ENCODE data around the gene PYGM.

The PYGM gene

DNA sequence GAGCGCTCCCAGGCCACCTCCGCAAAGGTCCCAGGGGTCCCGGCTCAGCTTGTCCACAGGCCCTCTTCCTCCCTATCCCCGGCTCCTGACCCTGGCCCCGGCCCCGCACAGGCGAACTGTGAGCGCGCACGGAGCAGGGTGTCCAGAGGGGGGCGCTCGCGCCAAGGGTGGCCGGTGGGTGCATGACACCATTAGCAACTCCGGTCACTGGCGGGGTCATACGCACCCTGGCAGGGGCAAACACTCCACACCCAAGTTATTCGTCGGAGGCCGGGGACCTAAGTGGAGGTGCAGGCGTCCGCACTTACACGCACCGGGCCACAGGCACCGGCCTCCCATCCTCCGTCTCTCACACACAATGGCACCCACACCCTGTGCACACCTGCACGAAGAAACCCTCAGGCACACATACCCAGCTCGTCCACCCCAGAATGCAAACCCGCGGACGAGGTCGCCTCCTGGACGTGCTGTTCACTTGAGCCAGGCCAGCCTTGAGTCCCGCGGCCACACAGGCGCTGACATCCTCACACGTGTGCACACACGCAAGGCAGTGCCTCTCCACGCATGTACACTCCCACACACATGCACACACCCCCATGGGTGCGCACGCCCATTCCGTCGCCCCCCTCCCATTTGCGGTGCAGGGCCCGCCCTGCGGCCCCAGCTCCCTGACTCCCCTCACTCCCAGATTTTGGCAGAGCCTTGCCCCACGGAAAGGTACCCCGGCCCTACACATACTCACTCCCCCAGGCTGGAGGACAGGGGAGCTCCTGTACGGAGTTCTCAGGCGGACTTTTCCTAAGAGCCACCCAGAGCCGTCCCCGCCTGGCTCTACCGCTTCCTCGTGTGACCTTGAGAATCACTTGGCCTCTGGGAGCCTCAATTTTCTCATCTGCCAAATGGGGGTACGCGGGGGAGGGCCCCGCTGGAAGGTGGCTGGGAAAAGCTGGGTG is 15.9 kb downstream of the PYGM start, which contains the start of gene RASGRP2:
TSS of gene RASGRP2 (minus strand) at position 552 of the 953 bp plus-strand sequence. CDS start 1,276 bp downstream, outside the sequence.
- no peaks in the 10 kb centered on the region for H3K9me3 ChIP-seq (ENCODE audit: control insufficient read depth, insufficient read depth, low read length)
- H3K4me3 ChIP-seq (ENCODE audit: low read length) = peak within 1 kb of the TSS; percentile 54; the same call in 1 of the 2 replicates
- H3K4me1 ChIP-seq (ENCODE audit: control insufficient read depth, insufficient read depth, low read length) = peaks cover 16% of the 10 kb centered on the region
- H3K36me3 ChIP-seq (ENCODE audit: control insufficient read depth, insufficient read depth, low read length) = no peaks in the 10 kb centered on the region
- no peak within 1 kb of the TSS for H3K27ac ChIP-seq (ENCODE audit: low read length)
- WGBS (ENCODE audit: insufficient coverage, insufficient read length) = no CpG with 5 or more reads among the region's 57 CpGs
- no peak for DNase-seq (ENCODE audit: low read depth, low spot score)
- H3K27me3 ChIP-seq (ENCODE audit: control insufficient read depth, insufficient read depth, low read length) = no peaks in the 10 kb centered on the region; the same call in 1 of the 2 replicates

DNA sequence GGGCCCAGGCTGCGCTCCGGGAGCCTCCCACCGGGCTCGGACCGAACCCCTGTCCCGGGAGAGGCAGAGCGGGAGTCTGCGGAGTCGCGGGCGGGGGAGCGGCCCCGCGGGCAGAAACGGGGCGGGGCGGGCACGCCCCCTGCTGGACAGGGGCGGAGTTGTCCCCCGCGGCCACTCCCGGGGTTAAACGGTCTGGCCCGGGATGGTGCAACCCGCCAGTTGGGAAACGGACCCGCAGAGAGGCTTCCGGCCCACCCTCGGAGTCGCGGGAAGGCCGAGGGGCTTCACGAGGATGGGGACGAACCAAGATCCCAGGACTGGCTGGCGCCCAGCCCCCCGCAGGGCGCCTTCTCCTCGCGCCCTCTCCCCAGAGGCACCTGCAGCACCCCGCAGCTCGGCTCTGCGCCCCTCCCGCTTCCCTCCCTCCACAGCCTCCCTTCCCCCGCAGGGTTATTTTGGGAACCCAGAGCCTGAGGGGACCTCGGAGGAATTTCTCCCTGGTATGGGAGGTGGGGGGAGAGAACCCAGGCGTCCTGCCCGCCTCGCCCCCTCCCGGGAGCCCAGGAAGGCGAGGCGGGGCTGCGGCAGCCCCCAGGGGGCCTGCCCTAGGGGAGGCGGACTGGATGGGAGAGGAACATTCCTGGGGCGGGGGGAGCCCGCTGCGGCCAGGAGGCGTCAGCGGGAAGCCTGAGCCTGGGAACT is 16.7 kb downstream of the PYGM start:
- H3K36me3 ChIP-seq (ENCODE audit: control insufficient read depth, insufficient read depth, low read length) = no peaks in the 10 kb centered on the region
- peaks cover 16% of the 10 kb centered on the region for H3K4me1 ChIP-seq (ENCODE audit: control insufficient read depth, insufficient read depth, low read length)
- no peaks in the 10 kb centered on the region; the same call in 1 of the 2 replicates for H3K27me3 ChIP-seq (ENCODE audit: control insufficient read depth, insufficient read depth, low read length)
- peak overlapping the region; percentile 54; the same call in 1 of the 2 replicates for H3K4me3 ChIP-seq (ENCODE audit: low read length)
- no peak for DNase-seq (ENCODE audit: low read depth, low spot score)
- no CpG with 5 or more reads among the region's 58 CpGs for WGBS (ENCODE audit: insufficient coverage, insufficient read length)
- no peaks in the 10 kb centered on the region for H3K9me3 ChIP-seq (ENCODE audit: control insufficient read depth, insufficient read depth, low read length)
- H3K27ac ChIP-seq (ENCODE audit: low read length) = no peak overlapping the region

DNA sequence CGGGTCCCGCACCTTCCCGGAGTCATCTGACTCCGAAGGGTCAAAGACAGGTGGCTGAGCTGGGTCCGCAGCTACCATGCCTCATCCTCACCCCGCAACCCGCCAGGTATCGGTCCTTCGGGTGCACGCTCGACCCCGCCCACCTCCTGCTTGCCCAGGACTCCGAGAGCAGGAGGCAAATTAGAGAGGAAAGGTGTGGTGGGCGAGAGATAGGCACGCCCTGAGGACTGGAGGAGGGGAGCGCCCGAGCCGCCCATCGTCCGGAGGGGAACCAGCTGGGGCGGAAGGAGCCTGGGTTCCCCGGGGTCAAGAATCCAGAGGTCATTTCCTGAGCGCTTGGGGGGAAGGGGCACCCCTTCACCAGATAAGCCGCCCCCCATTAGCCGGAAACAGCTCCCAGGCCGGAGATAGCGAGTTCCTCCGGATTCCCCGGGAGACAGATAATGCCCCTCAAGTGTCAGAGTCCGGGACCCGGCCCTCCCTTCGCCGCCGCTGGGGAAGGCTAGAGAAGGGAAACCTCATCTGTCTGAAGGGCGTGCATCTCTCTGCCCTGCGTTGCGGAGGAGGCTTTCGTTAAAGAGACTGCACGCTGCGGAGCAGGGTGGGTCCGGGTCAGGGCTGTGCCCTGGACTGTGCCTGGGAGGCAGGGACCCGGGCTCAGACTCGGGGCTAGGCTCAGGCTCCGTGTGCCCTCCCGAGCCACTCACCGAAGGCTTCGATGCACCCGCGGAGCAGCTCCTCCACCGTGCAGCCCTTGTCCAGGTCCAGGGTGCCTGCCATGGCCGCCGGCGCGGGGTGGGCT is 17.5 kb downstream of the PYGM start:
- Histone ChIP-seq H3K27ac (ENCODE audit: low read length) (no peak overlapping the region), H3K36me3 (ENCODE audit: control insufficient read depth, insufficient read depth, low read length) (no peaks in the 10 kb centered on the region), H3K9me3 (ENCODE audit: control insufficient read depth, insufficient read depth, low read length) (no peaks in the 10 kb centered on the region), H3K4me1 (ENCODE audit: control insufficient read depth, insufficient read depth, low read length) (peaks cover 16% of the 10 kb centered on the region), H3K27me3 (ENCODE audit: control insufficient read depth, insufficient read depth, low read length) (no peaks in the 10 kb centered on the region; the same call in 1 of the 2 replicates), H3K4me3 (ENCODE audit: low read length) (peak overlapping the region; percentile 54; the same call in 1 of the 2 replicates)
- DNase-seq (ENCODE audit: low read depth, low spot score) = no peak
- no CpG with 5 or more reads among the region's 54 CpGs for WGBS (ENCODE audit: insufficient coverage, insufficient read length)

DNA sequence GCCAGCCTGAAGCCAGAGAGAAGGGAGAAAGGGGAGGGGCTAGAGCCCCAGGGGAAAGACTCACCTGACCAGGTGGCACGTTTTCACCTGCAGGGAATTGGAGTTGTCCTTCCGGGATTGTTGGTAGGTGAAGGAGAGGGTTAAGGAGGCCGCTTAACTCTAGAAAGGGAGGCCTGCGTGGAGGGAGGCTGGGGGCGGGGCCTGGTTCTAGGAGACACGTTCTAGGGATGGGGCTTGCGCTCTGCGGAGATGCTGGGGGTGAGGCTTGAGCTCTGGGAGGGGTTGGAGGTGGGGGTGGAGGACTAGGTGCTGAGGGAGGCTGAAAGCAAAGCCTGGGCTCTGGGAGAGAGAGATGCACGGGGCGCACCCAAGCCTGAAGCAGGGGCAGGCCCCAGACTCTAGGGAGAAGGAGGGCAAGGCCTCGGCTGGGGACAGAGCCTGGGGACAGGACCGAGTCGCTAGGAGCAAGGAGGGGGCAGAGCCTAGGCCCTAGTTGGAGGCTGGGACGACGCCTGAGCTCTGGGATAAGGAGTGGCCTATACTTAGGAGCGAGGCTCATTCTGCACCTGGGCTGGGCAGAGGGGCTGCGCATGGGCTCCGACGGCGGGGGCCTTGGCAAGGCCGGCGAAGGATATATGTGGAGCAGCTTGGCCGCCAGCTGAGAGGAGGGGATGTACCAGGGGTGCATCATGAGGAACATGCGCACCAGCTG is 18.2 kb downstream of the PYGM start:
- H3K9me3 ChIP-seq (ENCODE audit: control insufficient read depth, insufficient read depth, low read length) = no peaks in the 10 kb centered on the region
- H3K27ac ChIP-seq (ENCODE audit: low read length) = no peak overlapping the region
- H3K27me3 ChIP-seq (ENCODE audit: control insufficient read depth, insufficient read depth, low read length) = no peaks in the 10 kb centered on the region; the same call in 1 of the 2 replicates
- H3K4me1 ChIP-seq (ENCODE audit: control insufficient read depth, insufficient read depth, low read length) = peaks cover 16% of the 10 kb centered on the region
- no peak for DNase-seq (ENCODE audit: low read depth, low spot score)
- peak overlapping the region; percentile 54; the same call in 1 of the 2 replicates for H3K4me3 ChIP-seq (ENCODE audit: low read length)
- WGBS (ENCODE audit: insufficient coverage, insufficient read length) = no CpG with 5 or more reads among the region's 24 CpGs
- H3K36me3 ChIP-seq (ENCODE audit: control insufficient read depth, insufficient read depth, low read length) = no peaks in the 10 kb centered on the region

DNA sequence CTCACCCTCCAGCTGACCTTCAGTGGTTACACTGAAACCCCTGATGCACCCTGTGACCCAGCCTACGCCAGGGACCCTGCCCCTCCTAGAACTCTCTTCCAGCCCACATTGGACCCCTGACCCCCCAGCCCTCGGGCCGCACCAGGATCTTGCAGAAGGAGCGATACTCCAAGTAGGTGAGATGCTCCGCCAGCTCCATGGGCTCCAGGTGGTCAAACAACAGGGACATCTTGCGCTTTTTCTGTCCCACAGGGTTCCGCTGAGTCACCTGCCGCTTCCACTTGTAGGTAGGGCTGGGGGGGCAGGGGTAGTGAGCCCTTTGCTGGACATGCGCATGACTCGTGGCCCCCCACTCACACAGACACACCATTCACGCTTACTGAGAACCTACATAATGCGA is 19.9 kb downstream of the PYGM start:
- H3K9me3 ChIP-seq (ENCODE audit: control insufficient read depth, insufficient read depth, low read length) = no peaks in the 10 kb centered on the region
- no peaks in the 10 kb centered on the region; the same call in 1 of the 2 replicates for H3K27me3 ChIP-seq (ENCODE audit: control insufficient read depth, insufficient read depth, low read length)

DNA sequence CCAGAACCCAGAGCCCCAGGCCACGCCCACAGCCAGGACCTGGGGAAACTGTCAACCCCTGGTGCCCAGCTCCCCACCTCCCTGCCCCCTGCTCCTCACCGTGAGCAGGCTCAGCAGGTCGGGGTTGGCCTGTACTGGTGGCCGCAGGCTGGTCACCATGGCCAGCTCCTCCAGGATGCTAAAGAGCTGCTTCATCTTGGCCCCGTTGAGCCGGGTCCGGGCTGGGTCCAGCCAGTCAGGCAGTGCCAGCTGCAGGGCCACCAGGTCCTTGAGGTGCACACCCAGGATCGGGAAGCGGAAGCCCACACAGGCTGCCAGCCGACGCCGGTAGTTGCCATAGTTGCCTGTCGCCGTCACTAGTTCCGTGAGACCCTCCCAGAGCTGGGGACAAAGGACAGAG is 23.1 kb downstream of the PYGM start:
- H3K9me3 ChIP-seq (ENCODE audit: control insufficient read depth, insufficient read depth, low read length) = no peaks in the 10 kb centered on the region
- no peak for DNase-seq (ENCODE audit: low read depth, low spot score)
- no CpG with 5 or more reads among the region's 15 CpGs for whole genome bisulfite sequencing (ENCODE audit: insufficient coverage, insufficient read length)
- no peak overlapping the region for H3K27ac ChIP-seq (ENCODE audit: low read length)
- no peaks in the 10 kb centered on the region for H3K27me3 ChIP-seq (ENCODE audit: control insufficient read depth, insufficient read depth, low read length)
- peaks cover 14% of the 10 kb centered on the region for H3K4me1 ChIP-seq (ENCODE audit: control insufficient read depth, insufficient read depth, low read length)
- no peak overlapping the region for H3K4me3 ChIP-seq (ENCODE audit: low read length)
- H3K36me3 ChIP-seq (ENCODE audit: control insufficient read depth, insufficient read depth, low read length) = 0 out of 2 replicates have a peak, but pooled peaks cover 5% of the 10 kb centered on the region

More for the DNA sequence above, 19.9 kb downstream of the PYGM start:
- DNase-seq (ENCODE audit: low read depth, low spot score) = no peak
- 0 out of 2 replicates have a peak, but pooled peaks cover 5% of the 10 kb centered on the region for H3K36me3 ChIP-seq (ENCODE audit: control insufficient read depth, insufficient read depth, low read length)
- H3K4me3 ChIP-seq (ENCODE audit: low read length) = no peak overlapping the region
- no CpG with 5 or more reads among the region's 12 CpGs for WGBS (ENCODE audit: insufficient coverage, insufficient read length)
- H3K27ac ChIP-seq (ENCODE audit: low read length) = no peak overlapping the region
- peaks cover 16% of the 10 kb centered on the region for H3K4me1 ChIP-seq (ENCODE audit: control insufficient read depth, insufficient read depth, low read length)

DNA sequence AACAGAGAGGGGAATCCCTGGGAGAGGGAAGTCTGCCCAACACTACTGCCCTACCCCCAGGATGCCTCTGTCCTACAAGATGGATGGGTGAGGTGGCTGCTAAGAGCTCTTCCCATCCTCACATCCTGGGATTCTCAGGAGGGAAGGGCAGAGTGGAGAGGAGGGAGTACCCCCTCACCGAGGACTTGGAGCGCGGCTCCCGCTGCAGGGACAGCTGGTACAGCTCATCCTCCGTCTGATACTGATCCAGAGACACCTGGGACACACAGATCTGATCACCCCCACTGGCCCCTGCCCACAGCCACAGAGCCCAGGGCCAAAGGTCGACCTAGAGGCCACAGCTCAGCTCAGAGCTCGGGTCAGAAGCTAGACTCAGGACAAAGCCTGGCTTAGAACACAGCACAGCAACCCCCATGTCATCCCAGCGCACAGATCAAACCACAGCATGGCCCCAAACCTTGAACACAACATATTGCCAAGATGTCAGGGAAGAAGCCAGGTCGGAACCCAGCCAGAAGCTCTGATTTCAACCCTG is 24.0 kb downstream of the PYGM start:
- WGBS (ENCODE audit: insufficient coverage, insufficient read length) = no CpG with 5 or more reads among the region's 9 CpGs
- no peak for DNase-seq (ENCODE audit: low read depth, low spot score)
- no peak overlapping the region for H3K4me3 ChIP-seq (ENCODE audit: low read length)
- H3K27me3 ChIP-seq (ENCODE audit: control insufficient read depth, insufficient read depth, low read length) = no peaks in the 10 kb centered on the region
- no peaks in the 10 kb centered on the region for H3K9me3 ChIP-seq (ENCODE audit: control insufficient read depth, insufficient read depth, low read length)
- H3K4me1 ChIP-seq (ENCODE audit: control insufficient read depth, insufficient read depth, low read length) = peaks cover 11% of the 10 kb centered on the region
- 0 out of 2 replicates have a peak, but pooled peaks cover 5% of the 10 kb centered on the region for H3K36me3 ChIP-seq (ENCODE audit: control insufficient read depth, insufficient read depth, low read length)
- H3K27ac ChIP-seq (ENCODE audit: low read length) = no peak overlapping the region

DNA sequence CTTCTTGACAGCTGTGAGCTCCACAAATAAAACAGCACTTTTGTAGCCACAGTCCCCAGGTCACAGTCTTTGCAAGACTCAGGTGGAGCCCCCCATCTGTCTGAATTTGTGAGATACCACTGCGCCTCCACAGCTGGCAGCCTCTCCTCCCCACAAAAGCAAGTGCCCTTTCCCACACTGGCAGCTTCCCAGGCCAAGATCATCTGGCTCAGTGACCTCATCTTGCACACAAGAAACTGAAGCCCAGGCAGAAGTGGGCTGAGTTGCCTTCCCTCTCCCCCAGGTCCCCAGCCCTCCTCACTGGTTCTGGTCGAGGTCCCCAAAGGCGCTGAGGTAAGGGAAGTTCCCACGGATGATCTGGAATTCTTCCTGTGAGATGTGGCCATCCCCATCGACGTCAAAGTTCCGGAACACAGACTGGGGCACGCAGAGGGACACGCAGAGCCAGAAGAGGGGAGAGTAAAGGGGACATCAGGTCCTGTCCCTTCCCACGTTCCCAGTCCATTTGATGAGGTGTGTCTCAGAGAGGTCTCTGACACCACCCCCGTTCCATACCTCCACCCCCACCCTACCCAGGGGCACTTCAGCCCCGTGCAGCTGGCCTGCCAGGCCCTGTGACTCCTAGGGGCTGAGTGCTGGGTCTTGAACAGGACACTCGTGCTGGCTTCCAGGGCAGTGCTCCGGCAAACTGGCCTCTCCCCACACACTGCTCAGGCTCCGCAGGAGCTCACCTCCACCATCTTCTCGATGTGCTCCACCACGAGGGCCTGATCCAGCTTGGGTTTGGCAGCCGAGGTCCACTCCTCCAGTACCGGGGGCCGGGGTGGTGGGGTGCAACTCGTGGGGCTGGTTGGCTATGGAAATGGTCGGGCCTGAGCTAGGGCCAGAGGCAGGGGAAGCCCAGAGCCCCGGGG is 24.7 kb downstream of the PYGM start:
- no peaks in the 10 kb centered on the region for H3K9me3 ChIP-seq (ENCODE audit: control insufficient read depth, insufficient read depth, low read length)
- no peak overlapping the region for H3K4me3 ChIP-seq (ENCODE audit: low read length)
- DNase-seq (ENCODE audit: low read depth, low spot score) = no peak
- H3K27ac ChIP-seq (ENCODE audit: low read length) = no peak overlapping the region
- 0 out of 2 replicates have a peak, but pooled peaks cover 5% of the 10 kb centered on the region for H3K36me3 ChIP-seq (ENCODE audit: control insufficient read depth, insufficient read depth, low read length)
- H3K4me1 ChIP-seq (ENCODE audit: control insufficient read depth, insufficient read depth, low read length) = peaks cover 9% of the 10 kb centered on the region
- H3K27me3 ChIP-seq (ENCODE audit: control insufficient read depth, insufficient read depth, low read length) = no peaks in the 10 kb centered on the region
- no CpG with 5 or more reads among the region's 23 CpGs for WGBS (ENCODE audit: insufficient coverage, insufficient read length)

Data from iPS DF 6.9 (cell line).